Activated naive CD4-positive, alpha-beta T cell treated with anti-CD3 and anti-CD28 coated beads for 36 hours (primary cell): Measurements from ENCODE around the gene CARHSP1. TPM values are rescaled to one million over a fixed set of nuclear protein-coding genes. Genes with fewer than 3 reads are reported as not detected.

ENCODE experiments used
- CTCF ChIA-PET: fragments of 350-600 bp; sonication (Branson Sonifier 250); formaldehyde crosslinking; loops from one replicate; lab custom pipeline; 2021; ENCODE audit warnings: antibody characterized with exemption; lab: Charles Lee
- DNase-seq: peaks from one replicate; pipeline ENCODE4 v3.0.0-alpha.2; 2020
- H3K27ac Mint-ChIP-seq: one replicate; pipeline ENCODE4 v1.8.0; 2021; ENCODE audit warnings: mild to moderate bottlenecking, mixed read lengths
- H3K27me3 Mint-ChIP-seq: one replicate; pipeline ENCODE4 v1.8.0; 2021; ENCODE audit warnings: low read depth, mixed read lengths
- H3K36me3 Mint-ChIP-seq: one replicate; pipeline ENCODE4 v1.8.0; 2021; ENCODE audit warnings: low read depth, mixed read lengths
- H3K4me1 Mint-ChIP-seq: one replicate; pipeline ENCODE4 v1.8.0; 2021; ENCODE audit warnings: low read depth, mixed read lengths
- H3K4me3 Mint-ChIP-seq: one replicate; pipeline ENCODE4 v1.8.0; 2021; ENCODE audit warnings: mild to moderate bottlenecking, moderate library complexity, mixed read lengths
- H3K9me3 Mint-ChIP-seq: one replicate; pipeline ENCODE4 v1.8.0; 2021; ENCODE audit warnings: mixed read lengths
- intact Hi-C: fragments of 100-400 bp; cut with micrococcal nuclease; formaldehyde crosslinking; loops from one replicate; pipeline ENCODE4 v1.15.1; 2023
- total RNA-seq, 2 experiments: library from RNA; stranded (reverse); gene quantifications; one replicate each; pipeline ENCODE4 v1.2.3, GENCODE V29; 2021

The CARHSP1 gene
- total RNA-seq, 2 experiments from 2014 or later = 46.5 to 49.6 TPM

DNA sequence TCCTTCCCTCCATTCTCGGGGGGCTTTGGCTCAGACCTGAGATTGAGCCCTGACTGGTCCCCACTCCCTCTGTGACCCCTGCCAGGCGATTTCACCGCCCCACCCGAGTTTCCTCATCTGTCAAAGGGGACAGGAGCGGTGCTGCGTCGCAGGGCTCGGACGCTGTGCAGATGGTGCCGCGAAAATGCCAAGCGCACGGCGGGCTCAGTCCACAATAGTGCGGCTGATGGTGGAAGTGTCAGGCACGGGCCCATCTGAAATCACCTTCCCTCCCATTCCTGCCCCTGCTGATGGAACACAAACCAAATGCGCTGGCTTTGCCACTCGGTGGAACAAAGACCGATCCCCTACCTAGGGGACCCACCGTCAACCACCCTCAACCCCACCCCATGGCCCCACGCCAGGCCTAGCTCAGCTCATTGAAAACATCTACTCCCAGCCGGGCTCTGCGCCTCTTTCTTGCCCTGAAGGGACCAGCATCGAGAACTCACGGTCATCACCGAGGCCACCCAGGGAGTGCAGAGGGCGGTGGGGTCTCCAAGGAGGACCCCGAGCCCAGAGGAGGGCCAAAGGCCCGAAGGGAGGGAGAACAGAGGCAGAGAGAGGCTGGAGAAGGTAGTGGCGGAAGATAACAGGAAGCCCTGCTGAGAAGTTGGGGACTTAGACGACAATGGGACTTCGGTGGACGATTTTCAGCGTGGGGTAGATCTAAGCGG is 1.4 kb downstream of the CARHSP1 start:
- DNase-seq = peak; percentile 19
- Mint-ChIP-seq H3K27ac (peak overlapping the region; percentile 83), H3K9me3 (no peaks in the 10 kb centered on the region), H3K27me3 (no peaks in the 10 kb centered on the region), H3K36me3 (peaks cover 5% of the 10 kb centered on the region), H3K4me3 (peak overlapping the region; percentile 89), H3K4me1 (peaks cover 36% of the 10 kb centered on the region)
- intact Hi-C loops = loop anchor here (5.0 kb wide), 1 partner anchor 300 kb away; no protein-coding TSS in a partner anchor
- CTCF ChIA-PET = interaction anchor here (1.5 to 5.4 kb wide), 2 partner anchors 13 to 272 kb away, joined by 6 to 36 read pairs; partner anchors contain the start of gene LITAFD

DNA sequence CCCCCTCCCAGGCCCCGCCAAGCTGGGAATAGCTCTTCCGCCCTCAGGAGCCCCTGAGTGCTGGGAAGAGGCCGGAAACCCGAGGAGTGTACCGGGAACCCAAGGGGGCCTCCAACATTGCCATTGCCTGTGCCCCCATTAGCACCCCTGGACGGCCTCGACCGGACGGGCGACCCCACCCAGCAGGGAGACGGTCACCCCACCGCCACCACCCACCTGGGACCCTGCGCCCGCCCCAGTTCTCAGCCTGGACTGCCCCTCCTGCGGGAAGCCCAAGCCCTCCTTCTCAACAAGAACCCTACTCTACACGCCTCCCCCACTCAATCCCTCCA is 2.0 kb downstream of the CARHSP1 start:
- H3K36me3 Mint-ChIP-seq = peaks cover 5% of the 10 kb centered on the region
- intact Hi-C loops = loop anchor here (5.0 kb wide), 1 partner anchor 300 kb away; no protein-coding TSS in a partner anchor

DNA sequence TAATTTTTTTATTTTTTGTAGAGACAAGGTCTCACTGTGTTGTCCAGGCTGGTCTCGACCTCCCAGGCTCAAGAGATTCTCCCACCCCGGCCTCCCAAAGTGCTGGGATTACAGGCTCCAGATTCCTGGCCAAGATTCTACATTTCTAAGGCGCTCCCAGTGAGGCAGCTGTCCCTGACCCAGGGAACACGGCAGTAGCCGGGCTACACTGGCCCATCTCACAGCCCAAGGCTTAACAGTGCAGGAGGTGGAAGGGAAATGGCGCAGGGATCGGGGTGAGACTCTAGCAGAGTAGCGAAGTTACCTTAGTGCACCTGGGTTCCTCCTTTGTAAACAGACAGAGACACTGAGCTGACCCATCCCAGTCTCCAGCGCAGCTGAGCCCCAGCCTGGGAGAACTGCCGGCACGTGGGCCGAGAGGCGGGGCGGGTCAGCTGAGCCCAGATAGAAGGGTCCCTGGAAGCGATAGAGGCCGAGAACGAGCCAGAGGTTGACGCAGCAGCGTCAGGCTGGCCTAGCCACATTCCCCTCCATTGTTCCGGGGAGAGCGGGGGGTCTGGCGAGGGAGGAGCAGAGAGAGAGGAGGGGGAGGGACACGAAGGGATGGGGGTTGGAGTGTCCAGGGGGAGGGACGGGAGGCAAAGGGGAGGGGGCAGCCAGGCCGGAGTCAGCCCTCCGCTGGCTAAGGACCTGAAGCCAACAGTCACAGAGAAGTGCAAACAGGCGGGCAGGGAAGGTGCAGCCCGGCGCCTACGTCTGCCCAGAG is 2.5 kb downstream of the CARHSP1 start:
- Mint-ChIP-seq H3K27ac (no peak overlapping the region), H3K27me3 (no peaks in the 10 kb centered on the region), H3K4me3 (peak overlapping the region; percentile 57), H3K9me3 (no peaks in the 10 kb centered on the region), H3K36me3 (peaks cover 5% of the 10 kb centered on the region), H3K4me1 (peaks cover 36% of the 10 kb centered on the region)
- intact Hi-C loops = loop anchor here (5.0 kb wide), 1 partner anchor 299 kb away; no protein-coding TSS in a partner anchor
- CTCF ChIA-PET = no interaction called here
- DNase-seq = no peak

More for the DNA sequence above, 2.0 kb downstream of the CARHSP1 start:
- peak overlapping the region; percentile 83 for H3K27ac Mint-ChIP-seq
- no peaks in the 10 kb centered on the region for H3K9me3 Mint-ChIP-seq
- peaks cover 36% of the 10 kb centered on the region for H3K4me1 Mint-ChIP-seq
- no peaks in the 10 kb centered on the region for H3K27me3 Mint-ChIP-seq
- CTCF ChIA-PET = no interaction called here
- DNase-seq = no peak
- H3K4me3 Mint-ChIP-seq = peak overlapping the region; percentile 89

DNA sequence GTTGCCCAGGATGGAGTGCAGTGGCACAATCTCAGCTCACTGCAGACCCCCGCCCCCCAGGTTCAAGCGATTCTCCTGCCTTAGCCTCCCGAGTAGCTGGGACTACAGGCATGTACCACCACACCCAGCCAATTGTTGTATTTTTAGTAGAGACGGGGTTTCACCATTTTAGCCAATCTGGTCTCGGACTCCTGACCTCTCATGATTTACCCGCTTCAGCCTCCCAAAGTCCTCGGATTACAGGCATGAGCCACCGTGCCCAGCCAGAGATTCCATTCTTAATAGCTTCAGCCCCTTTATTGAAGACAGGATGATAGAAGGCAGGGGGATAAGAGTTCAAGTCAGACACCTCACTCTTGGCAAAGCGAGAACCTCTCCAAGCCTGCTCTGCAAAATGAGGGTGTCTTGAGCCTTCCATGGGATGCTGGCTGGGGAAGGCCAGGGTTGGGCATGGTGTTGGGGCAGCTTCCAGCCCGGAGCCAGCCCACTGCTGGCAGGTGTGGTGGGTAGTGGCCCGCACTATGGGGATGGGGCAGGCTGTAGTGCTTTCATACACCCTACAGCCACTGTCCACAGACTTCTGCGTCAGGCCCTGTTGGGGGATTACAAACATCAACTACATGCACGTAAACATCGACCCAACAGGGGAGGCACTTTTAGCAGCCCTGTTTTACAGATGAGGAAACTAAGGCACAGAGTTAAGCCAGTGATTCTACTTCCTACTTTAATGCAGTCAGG is 3.5 kb downstream of the CARHSP1 start:
- no peak overlapping the region for H3K4me3 Mint-ChIP-seq
- CTCF ChIA-PET = interaction anchor here (1.4 to 2.8 kb wide), 2 partner anchors 8 to 15 kb away, joined by 5 to 17 read pairs; no protein-coding TSS in a partner anchor
- no peak overlapping the region for H3K27ac Mint-ChIP-seq
- no peak for DNase-seq
- intact Hi-C loops = loop anchor here (5.0 kb wide), 1 partner anchor 298 kb away; no protein-coding TSS in a partner anchor
- H3K27me3 Mint-ChIP-seq = no peaks in the 10 kb centered on the region
- H3K9me3 Mint-ChIP-seq = no peaks in the 10 kb centered on the region
- H3K4me1 Mint-ChIP-seq = peaks cover 28% of the 10 kb centered on the region
- peaks cover 5% of the 10 kb centered on the region for H3K36me3 Mint-ChIP-seq

DNA sequence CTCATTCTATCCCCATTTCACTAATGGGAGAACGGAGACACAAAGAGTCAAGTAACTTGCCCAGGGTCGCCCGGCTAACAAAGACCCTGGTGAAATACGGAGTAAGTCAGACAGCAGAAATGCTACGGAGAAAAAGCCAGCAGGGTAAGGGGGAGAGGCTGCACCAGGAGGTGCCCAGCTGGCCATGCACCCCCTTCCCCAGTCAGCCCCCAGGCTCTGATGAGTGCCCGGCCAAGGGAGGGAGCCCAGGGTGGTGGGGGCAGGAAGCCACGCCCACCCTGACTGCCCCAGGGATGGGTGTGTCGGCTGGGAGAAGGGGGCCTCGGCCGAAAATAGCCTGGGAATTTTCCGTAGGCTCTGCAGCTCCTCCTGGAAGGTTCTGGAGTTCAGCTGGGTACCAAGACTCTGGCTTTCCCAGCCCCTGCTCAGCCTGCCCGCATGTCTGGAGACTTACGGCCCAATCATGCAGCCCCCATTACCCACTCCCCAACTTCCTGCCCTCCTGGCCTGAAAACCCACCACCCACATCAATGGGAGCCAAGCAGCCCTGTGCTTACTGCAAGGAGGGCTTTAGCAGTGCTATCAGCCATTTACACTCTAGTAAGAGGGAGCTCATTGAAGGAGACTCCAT is 4.2 kb downstream of the CARHSP1 start:
- H3K4me1 Mint-ChIP-seq = peaks cover 28% of the 10 kb centered on the region
- H3K4me3 Mint-ChIP-seq = no peak overlapping the region
- no peaks in the 10 kb centered on the region for H3K27me3 Mint-ChIP-seq
- no peaks in the 10 kb centered on the region for H3K9me3 Mint-ChIP-seq
- no peak overlapping the region for H3K27ac Mint-ChIP-seq
- peaks cover 5% of the 10 kb centered on the region for H3K36me3 Mint-ChIP-seq
- intact Hi-C loops = loop anchor here (5.0 kb wide), 1 partner anchor 297 kb away; no protein-coding TSS in a partner anchor
- CTCF ChIA-PET = interaction anchor here (1.4 to 2.8 kb wide), 2 partner anchors 9 to 15 kb away, joined by 5 to 17 read pairs; no protein-coding TSS in a partner anchor
- no peak for DNase-seq

DNA sequence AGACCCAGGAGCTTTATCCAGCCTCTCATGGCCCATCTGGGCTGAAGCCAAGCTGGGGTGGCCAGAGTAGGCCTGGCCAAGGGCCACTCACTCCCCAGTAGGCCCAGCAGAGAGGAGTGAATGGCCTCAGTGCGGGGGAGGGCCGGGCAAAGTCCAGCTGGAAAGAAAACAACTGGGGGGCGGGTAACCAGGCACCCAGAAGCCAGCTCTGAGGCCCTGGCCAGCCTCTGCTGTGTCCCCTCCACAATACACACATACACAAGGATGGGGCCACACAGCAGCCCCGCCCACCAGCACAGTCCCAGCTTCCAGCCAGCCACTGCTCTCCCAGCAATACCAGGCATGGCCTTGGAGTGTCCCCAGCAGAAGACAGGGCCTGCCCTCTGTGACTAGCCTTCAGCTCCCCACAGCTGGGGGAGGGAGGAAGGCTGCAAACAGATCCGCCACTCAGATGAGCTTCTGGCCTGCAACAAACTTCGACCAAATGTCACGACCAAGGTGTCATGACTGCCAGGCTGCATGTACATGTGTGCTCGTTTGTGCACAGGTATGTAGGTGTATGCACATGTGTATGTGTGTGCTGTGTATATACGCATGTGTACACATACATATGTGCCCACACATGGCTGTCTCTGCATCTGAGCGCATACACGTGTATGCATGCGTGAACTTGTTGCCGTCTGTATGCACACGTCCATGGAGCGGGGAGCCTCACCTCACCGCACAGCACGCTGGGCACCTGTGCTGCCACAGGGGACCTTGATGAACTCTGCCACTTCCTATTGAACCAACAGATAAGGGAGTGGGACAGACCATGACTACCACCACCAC is 5.0 kb downstream of the CARHSP1 start:
- Mint-ChIP-seq H3K4me1 (peaks cover 24% of the 10 kb centered on the region), H3K4me3 (no peak overlapping the region), H3K36me3 (peaks cover 8% of the 10 kb centered on the region), H3K27ac (no peak overlapping the region), H3K27me3 (no peaks in the 10 kb centered on the region), H3K9me3 (no peaks in the 10 kb centered on the region)
- intact Hi-C loops = no loop called here
- no peak for DNase-seq
- CTCF ChIA-PET = interaction anchor here (0.5 to 2.8 kb wide), 5 partner anchors 10 to 275 kb away, joined by 3 to 17 read pairs (median 4); no protein-coding TSS in a partner anchor

DNA sequence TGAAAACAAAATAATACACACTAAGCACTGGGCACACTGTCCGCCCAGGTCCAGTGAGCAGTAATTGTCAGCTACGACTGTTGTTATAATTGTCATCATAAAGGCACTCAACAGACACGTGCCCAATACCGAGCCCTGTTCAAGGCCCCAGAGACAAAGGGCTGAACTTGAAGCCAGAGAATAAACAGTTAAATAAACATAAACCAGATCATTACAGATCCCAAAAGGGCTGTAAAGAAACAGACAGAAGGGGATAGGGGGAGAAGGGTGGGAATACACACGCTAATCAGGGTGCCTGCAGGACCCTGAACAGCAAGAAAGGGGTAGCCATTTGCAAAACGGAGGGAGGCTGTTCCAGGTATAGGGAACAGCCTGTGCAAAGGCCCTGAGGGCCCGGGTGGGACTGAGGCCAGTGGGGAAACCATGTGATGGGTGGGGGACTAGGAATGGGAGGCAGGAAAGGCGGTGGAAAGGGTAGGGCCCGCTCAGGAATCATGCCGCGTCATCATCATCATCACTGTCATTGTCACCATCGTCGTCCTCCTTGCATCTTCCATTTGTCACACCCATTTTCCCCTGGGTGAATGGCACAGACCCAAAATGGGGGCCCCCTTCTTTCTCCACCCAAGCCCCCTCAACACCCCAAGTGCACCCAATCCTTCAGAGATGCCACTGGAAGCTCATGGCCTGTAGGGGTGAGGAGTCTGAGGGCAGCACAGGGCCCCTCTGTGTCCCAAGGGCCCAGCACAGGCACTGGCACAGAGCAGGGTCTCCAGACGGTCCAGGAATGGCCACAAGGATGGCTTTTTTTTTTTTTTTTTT is 6.3 kb downstream of the CARHSP1 start:
- Mint-ChIP-seq H3K27ac (no peak overlapping the region), H3K4me3 (no peak overlapping the region), H3K4me1 (peaks cover 26% of the 10 kb centered on the region), H3K36me3 (peaks cover 16% of the 10 kb centered on the region), H3K9me3 (no peaks in the 10 kb centered on the region), H3K27me3 (no peaks in the 10 kb centered on the region)
- CTCF ChIA-PET = interaction anchor here (1.2 to 2.8 kb wide), 2 partner anchors 11 to 19 kb away, joined by 4 to 17 read pairs; partner anchors contain the start of gene LITAFD
- intact Hi-C loops = no loop called here
- no peak for DNase-seq

DNA sequence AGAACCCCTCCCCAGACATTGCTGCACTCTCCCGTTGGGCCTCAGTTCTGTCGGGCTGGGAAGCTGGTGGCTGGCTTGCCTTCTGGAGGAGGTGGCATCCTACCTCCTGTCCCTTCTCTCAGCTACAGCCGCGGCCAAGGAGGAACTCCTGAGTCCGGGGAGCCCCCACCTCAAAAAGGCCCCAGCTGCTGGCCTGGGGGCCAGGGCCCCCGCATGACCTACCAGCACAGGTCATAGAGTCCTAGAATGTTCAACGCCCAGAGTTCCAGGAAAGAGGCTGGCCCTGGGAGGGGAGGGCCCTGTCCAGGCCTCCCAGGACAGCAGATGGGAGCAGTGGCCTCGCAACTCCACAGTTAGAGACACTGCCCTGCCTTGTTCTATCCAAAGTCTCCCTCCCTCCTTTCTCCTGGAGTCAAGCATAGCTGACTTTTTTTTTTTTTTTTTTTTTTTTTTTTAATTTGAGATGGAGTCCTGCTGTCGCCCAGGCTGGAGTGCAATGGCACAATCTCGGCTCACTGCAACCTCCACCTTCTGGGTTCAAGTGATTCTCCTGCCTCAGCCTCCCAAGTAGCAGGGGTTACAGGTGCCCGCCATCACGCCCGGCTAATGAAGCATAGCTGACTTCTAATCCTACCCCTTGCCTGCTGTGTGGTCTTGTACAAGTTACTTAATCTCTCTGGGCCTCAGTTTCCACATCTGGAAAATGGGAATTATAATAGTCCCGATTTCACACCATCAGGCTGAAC is 7.1 kb downstream of the CARHSP1 start:
- H3K27ac Mint-ChIP-seq = no peak overlapping the region
- CTCF ChIA-PET = interaction anchor here (1.2 kb wide), 1 partner anchor 20 kb away, joined by 4 read pairs; the partner anchor contains the start of gene LITAFD
- DNase-seq = no peak
- H3K4me3 Mint-ChIP-seq = no peak overlapping the region
- H3K9me3 Mint-ChIP-seq = no peaks in the 10 kb centered on the region
- H3K36me3 Mint-ChIP-seq = peaks cover 13% of the 10 kb centered on the region
- no peaks in the 10 kb centered on the region for H3K27me3 Mint-ChIP-seq
- intact Hi-C loops = no loop called here
- peaks cover 22% of the 10 kb centered on the region for H3K4me1 Mint-ChIP-seq

DNA sequence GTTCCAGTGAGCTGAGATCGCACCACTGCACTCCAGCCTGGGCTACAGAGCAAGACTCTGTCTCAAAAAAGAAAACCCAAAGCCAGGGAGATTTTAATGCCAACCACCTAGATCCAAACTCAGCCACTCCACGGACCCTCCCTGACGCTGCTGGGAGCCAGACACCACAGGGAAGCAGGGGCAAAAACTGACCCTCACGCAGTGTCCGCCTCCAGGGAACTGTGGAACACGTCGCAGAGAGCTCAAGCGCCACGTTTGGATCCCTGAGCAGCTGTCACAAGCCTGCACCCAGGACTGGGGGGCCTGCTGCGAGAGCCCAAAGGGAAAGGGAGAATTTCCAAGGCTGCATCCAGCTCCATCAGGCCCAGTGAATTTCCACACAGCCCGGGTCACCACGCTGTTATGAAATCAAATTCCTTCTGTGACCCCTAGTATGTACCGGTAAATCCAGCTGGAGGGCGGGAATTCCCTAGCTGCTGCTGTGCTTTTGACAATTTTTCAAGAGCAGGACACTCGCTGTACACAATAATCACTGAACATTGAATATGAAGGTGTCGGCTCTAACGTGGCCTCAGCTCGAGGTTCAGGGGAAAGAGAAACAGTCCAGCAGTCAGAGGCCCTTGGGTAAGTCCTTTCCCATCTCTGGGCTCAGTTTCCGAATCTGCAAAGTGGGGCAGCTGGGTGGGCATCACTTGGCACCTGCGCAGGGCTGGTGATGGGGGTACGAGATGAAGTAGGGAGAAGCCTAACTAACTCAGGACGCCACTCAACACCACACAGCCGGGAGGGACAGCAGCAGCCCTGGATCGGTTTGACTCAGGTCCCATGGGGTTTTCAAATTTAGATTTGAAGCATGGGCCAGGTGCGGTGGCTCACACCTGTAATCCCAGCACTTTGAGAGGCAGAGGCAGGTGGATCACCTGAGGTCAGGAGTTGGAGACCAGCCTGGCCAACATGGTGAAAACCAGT is 8.6 kb downstream of the CARHSP1 start:
- CTCF ChIA-PET = interaction anchor here (1.0 kb wide), 2 partner anchors 19 to 20 kb away, joined by 3 read pairs; no protein-coding TSS in a partner anchor
- Mint-ChIP-seq H3K4me3 (no peak overlapping the region), H3K9me3 (no peaks in the 10 kb centered on the region), H3K4me1 (peaks cover 14% of the 10 kb centered on the region), H3K27me3 (no peaks in the 10 kb centered on the region), H3K27ac (no peak overlapping the region), H3K36me3 (peaks cover 20% of the 10 kb centered on the region)
- intact Hi-C loops = no loop called here
- no peak for DNase-seq
